Measurements from ENCODE around the gene LPO.

The LPO gene

DNA sequence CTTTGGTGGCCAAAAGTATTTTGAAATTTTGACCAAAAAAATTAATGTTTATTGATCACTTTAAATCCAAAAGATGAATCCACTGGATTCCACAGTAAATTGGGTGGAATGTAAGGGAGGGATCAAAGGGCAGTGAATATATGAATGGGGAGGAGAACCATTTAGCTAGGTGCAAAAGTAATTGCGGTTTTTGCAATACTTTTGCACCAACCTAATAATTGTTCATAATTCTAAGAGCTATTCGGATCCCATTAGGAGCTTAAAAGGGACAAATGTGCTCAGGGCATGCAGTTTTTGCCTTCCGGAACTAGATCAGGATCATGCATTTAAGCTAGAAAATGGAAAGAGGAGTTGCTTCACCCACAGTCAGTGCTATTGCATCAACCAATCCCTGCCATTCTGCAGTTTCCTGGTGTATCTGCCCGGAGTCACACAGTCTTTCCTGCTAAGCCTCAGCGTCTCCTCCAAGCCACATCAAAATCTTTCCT is at the start of gene LPO:
TSS of gene LPO (plus strand) at position 438 of the 488 bp plus-strand sequence. CDS start 4,396 bp downstream, outside the sequence.
- DNase-seq (ENCODE audit: low read depth): no peak
- TF ChIP-seq, protein P1, sequence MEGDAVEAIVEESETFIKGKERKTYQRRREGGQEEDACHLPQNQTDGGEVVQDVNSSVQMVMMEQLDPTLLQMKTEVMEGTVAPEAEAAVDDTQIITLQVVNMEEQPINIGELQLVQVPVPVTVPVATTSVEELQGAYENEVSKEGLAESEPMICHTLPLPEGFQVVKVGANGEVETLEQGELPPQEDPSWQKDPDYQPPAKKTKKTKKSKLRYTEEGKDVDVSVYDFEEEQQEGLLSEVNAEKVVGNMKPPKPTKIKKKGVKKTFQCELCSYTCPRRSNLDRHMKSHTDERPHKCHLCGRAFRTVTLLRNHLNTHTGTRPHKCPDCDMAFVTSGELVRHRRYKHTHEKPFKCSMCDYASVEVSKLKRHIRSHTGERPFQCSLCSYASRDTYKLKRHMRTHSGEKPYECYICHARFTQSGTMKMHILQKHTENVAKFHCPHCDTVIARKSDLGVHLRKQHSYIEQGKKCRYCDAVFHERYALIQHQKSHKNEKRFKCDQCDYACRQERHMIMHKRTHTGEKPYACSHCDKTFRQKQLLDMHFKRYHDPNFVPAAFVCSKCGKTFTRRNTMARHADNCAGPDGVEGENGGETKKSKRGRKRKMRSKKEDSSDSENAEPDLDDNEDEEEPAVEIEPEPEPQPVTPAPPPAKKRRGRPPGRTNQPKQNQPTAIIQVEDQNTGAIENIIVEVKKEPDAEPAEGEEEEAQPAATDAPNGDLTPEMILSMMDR (IDR thresholded peaks at IDR 0.05; ENCODE audit: control insufficient read depth, extremely low read depth, insufficient read depth): no peak
- H3K4me3 ChIP-seq (ENCODE audit: low read depth, low read length): no peak within 1 kb of the TSS

DNA sequence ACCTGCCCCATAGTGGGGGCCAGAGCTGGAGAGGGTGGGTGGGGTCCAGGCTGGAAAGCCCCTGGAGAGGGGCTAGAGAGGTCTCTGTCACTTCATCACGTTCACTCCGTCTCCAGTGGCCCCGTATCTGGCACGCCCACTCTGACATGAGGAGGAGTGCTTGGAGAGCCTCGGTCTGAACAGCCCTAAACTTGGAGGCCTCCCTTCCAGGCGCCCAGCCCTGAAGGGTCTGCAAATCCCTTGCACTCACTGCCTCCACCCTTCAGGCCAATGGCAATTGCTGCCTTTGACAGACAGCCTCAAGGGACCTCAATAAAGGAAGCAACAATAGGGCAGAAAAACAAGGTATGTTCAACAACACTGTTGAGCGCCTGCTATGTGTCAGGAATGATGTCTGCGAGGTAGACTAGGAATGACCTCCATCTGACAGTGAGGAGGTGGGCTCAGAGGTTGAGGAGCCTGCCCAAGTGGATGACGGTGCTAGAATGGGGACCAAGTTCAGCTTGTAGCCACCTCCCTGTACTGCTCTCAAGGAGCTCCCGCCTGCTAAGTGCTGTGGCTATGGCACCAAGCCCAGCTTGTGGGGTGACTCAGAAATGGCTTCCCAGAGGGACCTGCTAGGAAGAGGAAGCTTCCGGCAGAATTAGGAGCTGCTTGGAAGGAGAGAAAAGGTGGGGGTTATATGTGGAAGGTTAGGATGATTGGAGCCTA is 48.8 kb upstream of the LPO start:
- no peak for DNase-seq (ENCODE audit: low read depth)
- TF ChIP-seq, protein P1 (IDR thresholded peaks at IDR 0.05; ENCODE audit: control insufficient read depth, extremely low read depth, insufficient read depth): no peak
- no peak overlapping the region for H3K4me3 ChIP-seq (ENCODE audit: low read depth, low read length)

DNA sequence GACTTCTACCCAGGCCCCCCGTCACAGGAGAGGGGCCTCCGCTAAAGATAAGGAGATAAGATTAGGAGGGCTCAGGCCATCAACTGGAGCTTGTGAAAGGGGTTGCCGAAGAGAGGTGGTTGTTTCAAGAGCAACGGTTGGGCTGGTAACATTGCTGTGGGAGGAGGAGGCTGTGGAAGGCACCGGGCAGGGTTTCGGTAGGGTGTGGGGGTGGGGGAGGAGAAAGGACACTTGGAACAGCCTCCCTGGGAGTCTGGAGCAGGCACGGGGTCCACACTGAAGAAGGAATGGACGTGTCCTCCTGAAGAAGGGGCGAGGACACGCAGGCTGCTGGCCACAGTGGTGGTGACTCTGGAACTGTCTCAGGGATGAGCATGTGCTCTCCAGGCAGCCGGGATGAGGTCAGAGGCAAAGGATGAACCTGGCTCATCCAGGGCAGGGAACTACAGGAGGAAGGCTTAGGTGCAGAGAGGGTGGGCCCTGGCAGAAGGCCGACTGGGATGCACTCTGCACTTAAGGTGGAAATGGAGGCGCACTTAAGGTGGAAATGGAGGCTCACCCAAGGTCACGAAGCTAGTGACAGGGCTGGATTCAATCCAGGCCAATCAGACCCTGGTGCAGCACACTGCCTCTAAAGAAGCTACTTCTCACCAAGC is 47.0 kb upstream of the LPO start:
- TF ChIP-seq, protein P1 (IDR thresholded peaks at IDR 0.05; ENCODE audit: control insufficient read depth, extremely low read depth, insufficient read depth): no peak
- DNase-seq (ENCODE audit: low read depth): no peak
- no peak overlapping the region for H3K4me3 ChIP-seq (ENCODE audit: low read depth, low read length)

DNA sequence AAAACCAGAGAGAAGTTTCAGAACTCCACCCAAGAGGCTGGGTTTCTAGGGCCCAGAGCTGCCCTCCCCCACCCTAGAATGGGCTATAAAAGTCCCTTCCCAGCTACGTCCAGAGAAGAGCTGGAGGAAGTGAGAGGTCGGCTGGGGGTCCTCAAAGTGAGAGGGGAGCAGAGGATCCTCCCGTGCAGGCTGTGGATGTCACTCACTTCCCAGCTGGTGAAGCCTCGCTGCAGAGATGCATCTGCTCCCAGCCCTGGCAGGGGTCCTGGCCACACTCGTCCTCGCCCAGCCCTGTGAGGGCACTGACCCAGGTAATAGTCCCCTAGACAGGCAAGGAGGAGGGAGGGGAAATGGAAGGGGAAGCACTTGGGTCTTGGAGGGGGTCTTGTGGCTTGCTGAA is 45.8 kb upstream of the LPO start, which contains the start of gene EPX:
TSS of gene EPX (plus strand) at position 115 of the 400 bp plus-strand sequence. CDS start at position 236, 121 bp downstream.
- DNase-seq (ENCODE audit: low read depth): no peak
- TF ChIP-seq, protein P1 (IDR thresholded peaks at IDR 0.05; ENCODE audit: control insufficient read depth, extremely low read depth, insufficient read depth): no peak
- H3K4me3 ChIP-seq (ENCODE audit: low read depth, low read length): no peak within 1 kb of the TSS

DNA sequence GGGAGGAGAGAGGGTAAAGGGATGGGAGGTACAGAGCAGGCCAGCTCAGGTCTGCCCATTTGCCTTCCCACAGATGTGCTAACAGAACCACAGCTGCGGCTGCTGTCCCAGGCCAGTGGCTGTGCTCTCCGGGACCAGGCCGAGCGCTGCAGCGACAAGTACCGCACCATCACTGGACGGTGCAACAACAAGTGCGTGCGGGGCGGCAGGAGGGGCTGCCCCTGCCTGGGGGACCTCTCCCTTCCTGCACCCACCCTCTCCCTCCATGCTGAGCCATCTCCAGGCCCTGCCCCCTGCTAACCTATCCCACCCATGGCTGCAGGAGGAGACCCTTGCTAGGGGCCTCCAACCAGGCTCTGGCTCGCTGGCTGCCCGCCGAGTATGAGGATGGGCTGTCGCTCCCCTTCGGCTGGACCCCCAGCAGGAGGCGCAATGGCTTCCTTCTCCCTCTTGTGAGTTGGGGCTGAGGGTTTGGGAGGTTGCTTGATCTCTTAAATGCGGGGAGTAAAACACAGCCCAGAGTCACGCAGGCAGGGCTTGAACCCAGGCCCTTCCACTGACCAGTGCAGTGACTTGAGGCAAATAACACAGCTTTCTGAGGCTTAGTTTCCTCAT is 44.6 kb upstream of the LPO start:
- TF ChIP-seq, protein P1 (IDR thresholded peaks at IDR 0.05; ENCODE audit: control insufficient read depth, extremely low read depth, insufficient read depth): no peak
- no peak for DNase-seq (ENCODE audit: low read depth)
- no peak overlapping the region for H3K4me3 ChIP-seq (ENCODE audit: low read depth, low read length)

DNA sequence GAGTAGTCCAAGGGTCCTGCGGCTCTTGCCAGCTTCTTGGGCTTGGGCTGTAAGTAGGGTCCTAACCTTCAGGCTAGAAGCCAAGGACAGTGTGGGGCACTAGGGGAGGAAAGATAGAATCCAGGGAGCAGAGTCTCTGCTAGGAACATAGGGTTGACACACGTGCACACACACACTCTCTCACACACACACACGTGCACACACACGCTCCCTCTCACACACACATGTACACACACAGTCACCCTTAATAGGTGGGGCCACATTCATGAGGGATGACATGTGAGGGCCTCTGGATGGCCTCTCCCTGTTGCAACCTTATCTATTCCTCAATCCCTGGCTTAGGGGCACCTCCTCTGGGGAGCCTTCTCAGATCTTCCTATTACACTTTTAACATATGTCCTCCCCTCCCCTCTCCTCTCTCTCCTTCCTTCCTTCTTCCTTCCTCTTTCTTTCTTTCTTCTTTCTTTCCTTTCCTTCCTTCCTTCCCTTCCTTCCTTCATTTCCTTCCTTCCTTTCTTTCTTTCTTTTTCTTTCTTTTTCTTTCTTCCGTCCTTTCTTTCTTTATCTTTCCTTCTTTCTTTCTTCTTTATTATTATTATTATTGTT is 42.8 kb upstream of the LPO start:
- DNase-seq (ENCODE audit: low read depth): no peak
- no peak overlapping the region for H3K4me3 ChIP-seq (ENCODE audit: low read depth, low read length)
- TF ChIP-seq, protein P1 (IDR thresholded peaks at IDR 0.05; ENCODE audit: control insufficient read depth, extremely low read depth, insufficient read depth): no peak
